ENCODE results near the gene CPA3.

DNA sequence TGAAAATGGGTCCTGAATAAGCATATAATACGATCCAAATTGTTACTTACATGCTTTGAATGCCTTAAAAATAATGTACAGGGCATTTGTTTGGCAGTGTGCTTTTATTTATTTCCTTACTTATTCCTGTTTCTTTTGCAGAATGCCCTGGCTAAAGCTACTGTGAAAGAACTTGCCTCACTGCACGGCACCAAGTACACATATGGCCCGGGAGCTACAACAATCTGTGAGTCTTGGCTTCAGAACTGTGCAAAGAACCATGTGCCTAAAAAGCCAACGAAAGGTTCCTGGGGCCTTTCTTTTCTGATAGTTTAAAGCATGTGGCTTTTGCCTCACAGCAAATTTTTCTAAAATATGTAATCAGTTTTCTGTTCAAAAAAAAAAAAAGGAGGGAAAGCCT is 7.8 kb upstream of the CPA3 start:
- TF ChIP-seq, protein P1, sequence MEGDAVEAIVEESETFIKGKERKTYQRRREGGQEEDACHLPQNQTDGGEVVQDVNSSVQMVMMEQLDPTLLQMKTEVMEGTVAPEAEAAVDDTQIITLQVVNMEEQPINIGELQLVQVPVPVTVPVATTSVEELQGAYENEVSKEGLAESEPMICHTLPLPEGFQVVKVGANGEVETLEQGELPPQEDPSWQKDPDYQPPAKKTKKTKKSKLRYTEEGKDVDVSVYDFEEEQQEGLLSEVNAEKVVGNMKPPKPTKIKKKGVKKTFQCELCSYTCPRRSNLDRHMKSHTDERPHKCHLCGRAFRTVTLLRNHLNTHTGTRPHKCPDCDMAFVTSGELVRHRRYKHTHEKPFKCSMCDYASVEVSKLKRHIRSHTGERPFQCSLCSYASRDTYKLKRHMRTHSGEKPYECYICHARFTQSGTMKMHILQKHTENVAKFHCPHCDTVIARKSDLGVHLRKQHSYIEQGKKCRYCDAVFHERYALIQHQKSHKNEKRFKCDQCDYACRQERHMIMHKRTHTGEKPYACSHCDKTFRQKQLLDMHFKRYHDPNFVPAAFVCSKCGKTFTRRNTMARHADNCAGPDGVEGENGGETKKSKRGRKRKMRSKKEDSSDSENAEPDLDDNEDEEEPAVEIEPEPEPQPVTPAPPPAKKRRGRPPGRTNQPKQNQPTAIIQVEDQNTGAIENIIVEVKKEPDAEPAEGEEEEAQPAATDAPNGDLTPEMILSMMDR (IDR thresholded peaks at IDR 0.05 in 2 of 3, conservative IDR thresholded peaks at IDR 0.05 in 1 of 3; ENCODE audit: control insufficient read depth in 2 of 3, extremely low read depth in 1 of 3, insufficient read depth in 1 of 3, low read depth in 3 of 3, low read length in 3 of 3), result no peak
- TF ChIP-seq RB1 (IDR thresholded peaks at IDR 0.05; ENCODE audit: borderline replicate concordance) (no peak), RAD51 (IDR thresholded peaks at IDR 0.05) (no peak), CHD1 (IDR thresholded peaks at IDR 0.05; ENCODE audit: low read depth, low read length) (no peak), CBX3 (IDR thresholded peaks at IDR 0.05; ENCODE audit: borderline replicate concordance, low read depth) (no peak), RAD21 (IDR thresholded peaks at IDR 0.05; ENCODE audit: insufficient read depth, low read depth, low read length) (no peak), POLR2AphosphoS5 (IDR thresholded peaks at IDR 0.05; ENCODE audit: low read length) (no peak)
